ENCODE results near the gene ZNF586.
"Not testable (repeated sequence)": the region's sequence is repeated elsewhere in the genome, so short reads cannot be mapped to it uniquely, and the experiment has no call there.

Gene ZNF586

DNA sequence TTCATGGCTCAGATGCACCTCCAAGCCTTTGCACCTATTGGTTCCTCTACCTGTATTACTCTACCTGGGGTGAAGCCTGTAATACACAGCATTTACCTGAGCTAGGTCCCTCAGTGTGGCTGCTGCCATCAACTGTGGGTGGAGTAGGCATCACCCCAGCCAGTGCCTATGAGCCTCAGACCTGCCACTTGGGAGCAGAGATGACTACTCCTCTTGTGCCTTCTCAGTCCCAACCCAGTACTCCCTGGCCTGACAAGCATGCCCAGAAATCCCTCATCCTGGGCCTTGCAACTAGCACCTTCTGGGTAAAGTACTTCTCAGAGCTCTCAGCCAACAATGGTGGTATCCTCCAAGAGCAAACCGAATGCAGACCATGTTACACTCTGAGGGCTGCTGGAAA, 27.1 kb downstream of the ZNF586 start:
- not testable (repeated sequence) for DNase-seq (ENCODE audit: low read depth)

DNA sequence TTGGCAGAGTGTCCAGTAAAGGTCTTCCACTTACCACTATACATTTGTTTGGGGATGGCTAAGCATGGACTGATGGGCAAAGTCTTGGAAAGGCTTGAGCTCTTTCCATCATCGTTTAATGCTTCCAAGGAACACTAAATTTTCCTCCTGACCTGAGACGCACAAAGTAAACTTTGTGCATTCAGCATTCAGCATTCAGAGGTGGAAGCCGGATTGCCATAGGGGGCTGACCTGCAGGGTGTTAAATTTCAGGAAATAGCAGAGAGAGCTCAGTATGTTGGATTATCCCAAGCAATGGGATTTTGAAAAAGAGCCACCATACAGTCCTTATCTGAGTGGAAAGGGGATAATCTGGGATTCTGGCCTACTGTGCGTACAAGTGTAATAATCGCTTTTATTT, 31.2 kb downstream of the ZNF586 start:
- DNase-seq (ENCODE audit: low read depth) = no peak

GRCh38 chr19:57802269-57802668, 32.8 kb downstream of the ZNF586 start:
- no peak for DNase-seq (ENCODE audit: low read depth)

DNA sequence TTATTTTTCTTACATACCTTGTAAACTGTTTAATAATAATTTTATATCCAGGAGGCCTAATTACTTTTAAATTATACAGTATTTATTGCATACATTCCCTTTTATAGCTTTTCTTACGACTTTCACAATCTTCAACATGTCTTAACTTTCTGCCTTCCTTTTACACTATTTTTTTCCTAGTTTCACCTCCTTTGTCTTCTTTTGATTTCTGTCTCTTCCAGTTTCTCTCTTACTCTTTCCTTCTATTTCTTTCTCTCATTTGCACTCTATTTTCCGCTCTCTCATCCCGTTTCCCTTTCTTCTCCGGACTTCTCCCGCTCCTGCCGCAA, 33.8 kb downstream of the ZNF586 start:
- no peak for DNase-seq (ENCODE audit: low read depth)

DNA sequence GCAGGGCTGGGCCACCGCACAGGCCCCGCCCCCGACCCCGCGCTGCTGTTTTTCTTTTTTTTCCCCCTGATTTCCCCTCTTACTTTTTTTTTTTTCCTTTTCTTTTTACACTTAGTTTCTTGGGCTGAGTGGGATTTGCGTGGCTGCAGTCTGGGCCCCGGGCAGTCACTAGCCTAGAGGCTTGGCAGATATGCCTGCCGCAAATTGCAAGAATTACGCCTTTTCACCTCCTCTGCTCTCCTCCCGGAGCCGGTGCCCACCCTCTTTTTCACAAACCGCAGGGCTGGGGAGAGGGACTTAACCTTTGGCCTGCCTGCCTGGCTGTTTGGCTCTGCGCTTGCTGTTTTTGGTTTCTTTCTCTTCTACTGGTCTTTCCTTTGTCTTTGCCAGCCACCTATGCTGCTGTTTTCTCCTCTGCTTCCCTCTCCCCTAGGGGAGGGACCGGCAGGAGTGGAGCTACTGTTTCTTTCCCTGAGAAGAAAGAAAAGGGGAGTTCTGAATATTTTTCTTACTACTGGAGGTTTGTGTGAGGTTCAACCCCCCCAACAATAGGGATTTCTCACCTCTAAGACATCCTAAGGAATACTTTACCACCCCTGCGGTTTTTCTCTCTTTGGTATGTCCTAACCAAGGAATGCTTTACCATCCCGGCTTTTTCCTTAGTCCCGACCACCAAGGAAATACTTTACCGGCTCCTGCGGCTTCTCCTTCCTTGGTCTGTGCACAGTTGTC, 34.3 kb downstream of the ZNF586 start:
- no peak for DNase-seq (ENCODE audit: low read depth)

DNA sequence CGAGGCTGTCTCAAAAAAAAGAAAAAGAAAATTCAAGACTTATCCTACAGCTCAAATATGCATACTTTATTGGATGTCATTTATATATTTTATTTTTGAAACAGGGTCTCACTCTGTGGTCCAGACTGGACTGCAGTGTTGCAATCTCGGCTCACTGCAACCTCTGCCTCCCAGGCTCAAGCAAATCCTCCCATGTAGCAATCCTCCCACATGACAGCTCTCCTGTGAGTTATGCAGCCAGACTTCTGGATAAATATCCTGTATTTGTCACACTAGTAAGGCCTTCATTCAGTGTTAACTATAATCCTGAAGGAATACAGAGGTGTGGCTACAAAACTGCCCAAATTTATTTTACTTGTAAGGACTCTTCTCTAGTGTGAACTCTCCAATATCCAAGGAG, 38.1 kb downstream of the ZNF586 start:
- DNase-seq (ENCODE audit: low read depth) = no peak

- DNase-seq (ENCODE audit: low read depth) = not testable (repeated sequence)
These were observed 41.2 kb downstream of the ZNF586 start for GRCh38 chr19:57810410-57811295.

- no peak for DNase-seq (ENCODE audit: low read depth)
These were observed 42.8 kb downstream of the ZNF586 start for GRCh38 chr19:57812226-57812625.

GRCh38 chr19:57812975-57813820, 43.7 kb downstream of the ZNF586 start:
- not testable (repeated sequence) for DNase-seq (ENCODE audit: low read depth)

DNA sequence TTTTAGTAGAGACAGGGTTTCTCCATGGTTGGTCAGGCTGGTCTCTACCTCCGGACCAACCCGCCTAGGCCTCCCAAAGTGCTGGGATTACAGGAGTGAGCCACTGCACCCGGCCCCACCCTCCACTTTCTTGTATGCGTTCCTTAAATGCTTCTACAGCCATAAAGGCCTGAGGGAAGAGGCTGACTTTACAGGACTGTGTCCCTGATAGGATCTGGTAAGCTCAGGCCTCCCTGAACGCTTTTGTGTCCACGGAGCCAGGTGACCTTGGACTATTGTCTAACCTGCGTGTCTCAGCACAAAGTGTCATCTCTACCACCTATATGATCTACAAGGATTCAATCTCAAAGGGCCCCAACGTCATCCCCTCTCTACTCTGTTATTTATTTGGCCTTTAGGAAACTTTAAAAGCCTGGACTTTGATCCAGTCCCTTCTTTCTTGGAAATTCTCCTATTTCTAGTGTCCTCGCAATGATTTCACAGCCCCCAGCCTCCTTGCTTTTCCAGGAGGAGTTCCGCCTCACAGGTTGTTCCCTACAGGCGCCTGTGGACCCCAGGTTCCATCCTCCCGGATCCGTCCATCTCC, 44.5 kb downstream of the ZNF586 start:
- DNase-seq (ENCODE audit: low read depth) = no peak

DNA sequence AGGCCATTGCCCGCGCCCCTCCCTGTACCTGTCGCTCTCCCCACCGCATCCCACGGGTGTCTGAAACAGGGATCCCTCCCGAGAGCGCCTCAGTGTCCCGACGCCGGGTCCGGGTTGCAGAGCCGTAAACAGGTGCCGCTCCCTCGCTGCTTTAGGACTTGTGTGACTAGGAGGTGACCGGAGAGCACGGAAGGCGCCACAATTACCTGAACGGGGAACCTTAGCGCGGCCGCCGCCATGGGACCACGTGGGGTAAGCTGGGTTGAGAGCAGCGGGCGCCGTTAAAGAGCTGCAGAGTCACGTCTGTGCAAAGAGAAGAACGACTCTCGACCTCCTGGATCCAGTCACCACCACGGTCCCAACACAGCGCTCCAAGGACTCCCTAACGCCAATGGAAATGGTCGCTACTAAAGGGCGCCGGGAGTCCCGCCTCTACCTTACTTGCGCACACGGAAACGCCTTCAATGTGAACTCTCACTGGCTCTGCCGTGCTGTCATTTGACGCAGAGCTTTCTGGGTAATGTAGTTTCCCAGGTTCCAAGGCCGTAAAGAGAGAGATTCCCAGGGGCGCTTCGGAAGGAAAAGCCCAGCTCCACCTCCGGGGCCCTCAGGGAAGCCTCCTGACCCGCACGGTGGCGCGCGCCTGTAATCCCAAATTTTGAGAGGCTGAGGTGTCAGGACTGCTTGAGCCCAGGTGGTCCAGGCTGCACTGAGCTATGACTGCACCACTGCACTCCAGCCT, 45.2 kb downstream of the ZNF586 start, which contains the start of gene ZNF552:
Gene ZNF552 (minus strand): TSS at position 409 of the 742 bp plus-strand sequence. CDS start 170 bp downstream, at position 239.
- DNase-seq (ENCODE audit: low read depth) = peak; percentile 63

GRCh38 chr19:57815247-57816075, 46.0 kb downstream of the ZNF586 start:
- DNase-seq (ENCODE audit: low read depth) = no peak

- no peak for DNase-seq (ENCODE audit: low read depth)
These were observed 47.2 kb downstream of the ZNF586 start for GRCh38 chr19:57816652-57817051.

GRCh38 chr19:57817976-57818375, 48.5 kb downstream of the ZNF586 start:
- no peak for DNase-seq (ENCODE audit: low read depth)

DNA sequence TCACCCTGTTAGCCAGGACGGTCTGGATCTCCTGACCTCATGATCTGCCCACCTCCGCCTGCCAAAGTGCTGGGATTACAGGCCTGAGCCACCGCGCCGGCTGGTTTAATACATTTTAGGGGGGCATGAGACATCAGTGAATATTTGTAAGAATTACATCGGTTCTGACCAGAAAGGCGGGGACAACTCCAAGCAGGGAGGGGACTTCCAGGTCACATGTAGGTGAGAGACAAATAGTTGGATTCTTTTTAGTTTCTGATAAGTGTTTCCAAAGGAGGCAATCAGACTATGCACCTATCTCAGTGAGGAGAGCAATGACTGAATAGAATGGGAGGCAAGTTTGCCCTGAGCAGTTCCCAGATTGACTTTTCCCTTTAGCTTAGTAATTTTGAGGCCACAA, 48.9 kb downstream of the ZNF586 start:
- no peak for DNase-seq (ENCODE audit: low read depth)

DNA sequence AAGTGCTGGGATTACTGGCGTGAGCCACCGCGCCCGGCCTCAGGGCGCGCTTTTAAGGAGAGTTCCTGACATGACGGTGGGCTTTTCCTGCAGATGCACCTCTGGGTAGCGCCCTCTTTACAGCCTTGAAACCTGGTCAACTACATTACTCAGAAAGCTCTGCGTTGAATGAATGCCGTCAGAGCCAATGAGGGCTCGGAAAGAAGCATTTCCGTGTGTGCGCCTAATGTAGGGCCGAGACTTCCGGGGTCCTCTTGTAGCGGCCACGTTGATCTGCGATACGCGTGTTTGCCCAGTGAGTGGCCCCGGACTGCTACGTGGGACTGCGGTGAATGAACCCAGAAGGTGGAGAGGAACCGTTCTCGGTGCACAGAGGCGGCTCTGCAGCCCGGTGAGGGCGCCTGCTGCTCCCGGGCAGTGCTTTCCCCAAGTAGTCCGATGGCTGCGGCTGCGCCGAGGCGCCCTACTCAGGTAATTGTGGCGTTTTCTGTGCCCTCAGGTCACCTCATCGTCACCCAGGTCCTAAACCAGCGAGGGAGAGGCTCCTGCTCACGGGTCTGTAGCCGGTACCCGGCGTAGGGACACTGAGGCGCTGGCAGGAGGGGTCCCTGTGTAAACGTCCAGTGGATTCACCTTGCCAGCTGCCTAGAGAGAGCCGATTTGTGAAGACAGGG, 50.1 kb downstream of the ZNF586 start:
- peak; percentile 64 for DNase-seq (ENCODE audit: low read depth)

- no peak for DNase-seq (ENCODE audit: low read depth)
These were observed 51.1 kb downstream of the ZNF586 start for GRCh38 chr19:57820599-57820998.

- DNase-seq (ENCODE audit: low read depth) = not testable (repeated sequence)
These were observed 51.6 kb downstream of the ZNF586 start for GRCh38 chr19:57821095-57821494.

DNA sequence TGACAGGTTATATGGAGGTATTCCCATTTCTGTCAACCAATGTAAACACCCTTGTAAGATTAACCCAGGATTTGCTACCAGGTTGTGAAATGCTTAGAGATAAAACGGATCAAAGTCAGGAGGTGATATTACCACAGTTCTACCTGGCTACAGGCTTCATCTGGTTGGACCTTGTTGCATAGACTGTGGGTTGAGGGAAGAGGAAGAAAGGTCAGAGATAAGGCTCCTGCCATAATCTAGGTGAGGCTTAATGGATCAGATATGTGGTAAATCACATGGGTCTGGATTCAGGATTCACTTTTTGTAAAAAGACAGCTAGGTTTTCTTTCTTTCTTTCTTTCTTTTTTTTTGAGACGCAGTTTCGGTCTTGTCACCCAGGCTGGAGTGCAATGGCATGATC, 52.0 kb downstream of the ZNF586 start:
- DNase-seq (ENCODE audit: low read depth) = not testable (repeated sequence)

GRCh38 chr19:57823155-57823554, 53.7 kb downstream of the ZNF586 start:
- not testable (repeated sequence) for DNase-seq (ENCODE audit: low read depth)
